GM10266 (cell line): ENCODE results near the gene PRKN.

Experiments used
- DNase-seq: peaks from one replicate; pipeline ENCODE4 v3.0.0; 2012; ENCODE audit errors: extremely low spot score
- CTCF ChIP-seq: IDR thresholded peaks from 2 replicates; pipeline ENCODE4 v1.5.1; 2012; ENCODE audit warnings: mild to moderate bottlenecking, low read depth; ENCODE audit not compliant: control insufficient read depth, insufficient read depth; ENCODE audit errors: missing control alignments

Gene PRKN

GRCh38 chr6:162751211-162751859 is 23.8 kb upstream of the PRKN start:
- DNase-seq: no peak

GRCh38 chr6:162750776-162751175 is 23.2 kb upstream of the PRKN start:
- TF ChIP-seq CTCF: no peak
- no peak for DNase-seq

More at GRCh38 chr6:162751211-162751859, 23.8 kb upstream of the PRKN start:
- TF ChIP-seq CTCF: no peak

- no peak for DNase-seq
- no peak for TF ChIP-seq CTCF
These were observed 9.4 kb upstream of the PRKN start for GRCh38 chr6:162736961-162737360.

- DNase-seq: no peak
- TF ChIP-seq CTCF: no peak
These were observed 5.9 kb upstream of the PRKN start for GRCh38 chr6:162733489-162733888.

- TF ChIP-seq CTCF: no peak
- no peak for DNase-seq
These were observed 2.9 kb upstream of the PRKN start for GRCh38 chr6:162730502-162730901.

- TF ChIP-seq CTCF: no peak
- DNase-seq: no peak
These were observed 1.1 kb upstream of the PRKN start for GRCh38 chr6:162728706-162729105.

GRCh38 chr6:162728197-162728596 is 631 bp upstream of the PRKN start:
- no peak for TF ChIP-seq CTCF
- no peak for DNase-seq
